GM19463 (cell line): ENCODE results near the gene METTL25.

Source experiments
- ATAC-seq: cut with Tn5 transposase; IDR thresholded peaks from one replicate; pipeline ENCODE4 v1.9.1; 2021; ENCODE audit warnings: mild to moderate bottlenecking, moderate library complexity; ENCODE audit not compliant: unreplicated experiment

The METTL25 gene

GRCh38 chr12:82406651-82407050, 48.3 kb downstream of the METTL25 start:
- no peak for ATAC-seq

- ATAC-seq = no peak
Measured at GRCh38 chr12:82407481-82407880, 49.2 kb downstream of the METTL25 start.

- ATAC-seq = no peak
Measured at GRCh38 chr12:82408844-82409243, 50.5 kb downstream of the METTL25 start.

GRCh38 chr12:82411546-82412230, 53.4 kb downstream of the METTL25 start:
- no peak for ATAC-seq

- peak; percentile 47 for ATAC-seq
Measured at GRCh38 chr12:82412246-82412645, 53.9 kb downstream of the METTL25 start.

- no peak for ATAC-seq
Measured at GRCh38 chr12:82414044-82414443, 55.7 kb downstream of the METTL25 start.

GRCh38 chr12:82414926-82415325, 56.6 kb downstream of the METTL25 start:
- no peak for ATAC-seq

- no peak for ATAC-seq
Measured at GRCh38 chr12:82415402-82415801, 57.1 kb downstream of the METTL25 start.

- ATAC-seq = no peak
Measured at GRCh38 chr12:82425241-82425640, 66.9 kb downstream of the METTL25 start.

GRCh38 chr12:82426081-82426480, 67.8 kb downstream of the METTL25 start:
- ATAC-seq = no peak

- ATAC-seq = no peak
Measured at GRCh38 chr12:82426586-82426985, 68.3 kb downstream of the METTL25 start.

GRCh38 chr12:82430541-82431145, 72.3 kb downstream of the METTL25 start:
- no peak for ATAC-seq

GRCh38 chr12:82434392-82434911, 76.1 kb downstream of the METTL25 start:
- ATAC-seq = no peak

GRCh38 chr12:82436354-82436753, 78.0 kb downstream of the METTL25 start:
- ATAC-seq = no peak

GRCh38 chr12:82437744-82438143, 79.4 kb downstream of the METTL25 start:
- peak; percentile 37 for ATAC-seq

- ATAC-seq = peak; percentile 74
Measured at GRCh38 chr12:82438356-82438755, 80.0 kb downstream of the METTL25 start.

- no peak for ATAC-seq
Measured at GRCh38 chr12:82440885-82441284, 82.6 kb downstream of the METTL25 start.

GRCh38 chr12:82448911-82449578, 90.7 kb downstream of the METTL25 start:
- ATAC-seq = no peak

- ATAC-seq = no peak
Measured at GRCh38 chr12:82456633-82457032, 98.3 kb downstream of the METTL25 start.

GRCh38 chr12:82458101-82458500, 99.8 kb downstream of the METTL25 start:
- ATAC-seq = no peak

GRCh38 chr12:82461393-82461792, 103.1 kb downstream of the METTL25 start:
- no peak for ATAC-seq

- no peak for ATAC-seq
Measured at GRCh38 chr12:82461836-82462235, 103.5 kb downstream of the METTL25 start.
